ENCODE measurements around the gene PDE6D. TPM values are rescaled to one million over a fixed set of nuclear protein-coding genes. Genes with fewer than 3 reads are reported as not detected.

Gene PDE6D
- total and polyA plus RNA-seq, 2 experiments from 2014 or later = 22.7 to 23.3 TPM

- H3K9me3 ChIP-seq (ENCODE audit: low read depth) = no peaks in the 10 kb centered on the region
- peaks cover 54% of the 10 kb centered on the region for H4K20me1 ChIP-seq (ENCODE audit: insufficient read depth, poor library complexity, severe bottlenecking)
- H3K4me1 ChIP-seq (ENCODE audit: insufficient read depth) = peaks cover 13% of the 10 kb centered on the region
- H2AFZ ChIP-seq = no peak overlapping the region
- peak overlapping the region; percentile 80 for H3K4me3 ChIP-seq
- DNase-seq (ENCODE audit: low spot score) = peak; percentile 55
- no peaks in the 10 kb centered on the region for H3K27me3 ChIP-seq
- peak overlapping the region; percentile 68 for H3K27ac ChIP-seq
- H3K79me2 ChIP-seq = peaks cover 49% of the 10 kb centered on the region
- H3K9me2 ChIP-seq (replicated peaks; ENCODE audit: insufficient read depth) = no peaks in the 10 kb centered on the region
- H3K4me2 ChIP-seq = peak overlapping the region; percentile 94
- no peaks in the 10 kb centered on the region for H3K36me3 ChIP-seq (replicated peaks; ENCODE audit: insufficient read depth, low read depth)
- no peak for TF ChIP-seq EZH2phosphoT487 (IDR thresholded peaks at IDR 0.05; ENCODE audit: low read depth, severe bottlenecking, unreplicated experiment)
- TF ChIP-seq, protein P1, sequence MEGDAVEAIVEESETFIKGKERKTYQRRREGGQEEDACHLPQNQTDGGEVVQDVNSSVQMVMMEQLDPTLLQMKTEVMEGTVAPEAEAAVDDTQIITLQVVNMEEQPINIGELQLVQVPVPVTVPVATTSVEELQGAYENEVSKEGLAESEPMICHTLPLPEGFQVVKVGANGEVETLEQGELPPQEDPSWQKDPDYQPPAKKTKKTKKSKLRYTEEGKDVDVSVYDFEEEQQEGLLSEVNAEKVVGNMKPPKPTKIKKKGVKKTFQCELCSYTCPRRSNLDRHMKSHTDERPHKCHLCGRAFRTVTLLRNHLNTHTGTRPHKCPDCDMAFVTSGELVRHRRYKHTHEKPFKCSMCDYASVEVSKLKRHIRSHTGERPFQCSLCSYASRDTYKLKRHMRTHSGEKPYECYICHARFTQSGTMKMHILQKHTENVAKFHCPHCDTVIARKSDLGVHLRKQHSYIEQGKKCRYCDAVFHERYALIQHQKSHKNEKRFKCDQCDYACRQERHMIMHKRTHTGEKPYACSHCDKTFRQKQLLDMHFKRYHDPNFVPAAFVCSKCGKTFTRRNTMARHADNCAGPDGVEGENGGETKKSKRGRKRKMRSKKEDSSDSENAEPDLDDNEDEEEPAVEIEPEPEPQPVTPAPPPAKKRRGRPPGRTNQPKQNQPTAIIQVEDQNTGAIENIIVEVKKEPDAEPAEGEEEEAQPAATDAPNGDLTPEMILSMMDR (IDR thresholded peaks at IDR 0.05; ENCODE audit: poor library complexity) = peak; percentile 24
- TF ChIP-seq EZH2 (IDR thresholded peaks at IDR 0.05; ENCODE audit: borderline replicate concordance) = no peak
- 4% methylated on average over 40 of the region's 43 CpGs for WGBS (ENCODE audit: low lambda C conversion rate, missing lambda C conversion rate)
These were observed 70.0 kb downstream of the PDE6D start for GRCh38 chr2:231710799-231711676.

- Histone ChIP-seq H3K4me2 (peak overlapping the region; percentile 94), H4K20me1 (ENCODE audit: insufficient read depth, poor library complexity, severe bottlenecking) (peaks cover 54% of the 10 kb centered on the region), H3K36me3 (replicated peaks; ENCODE audit: insufficient read depth, low read depth) (no peaks in the 10 kb centered on the region), H3K4me1 (ENCODE audit: insufficient read depth) (peaks cover 13% of the 10 kb centered on the region), H3K9me2 (replicated peaks; ENCODE audit: insufficient read depth) (no peaks in the 10 kb centered on the region), H3K9me3 (ENCODE audit: low read depth) (no peaks in the 10 kb centered on the region), H3K4me3 (peak overlapping the region; percentile 81), H3K27me3 (no peaks in the 10 kb centered on the region), H2AFZ (no peak overlapping the region), H3K79me2 (peaks cover 58% of the 10 kb centered on the region), H3K27ac (peak overlapping the region; percentile 97)
- peak; percentile 93 for DNase-seq (ENCODE audit: low spot score)
- TF ChIP-seq EZH2 (IDR thresholded peaks at IDR 0.05; ENCODE audit: borderline replicate concordance) = no peak
- TF ChIP-seq, protein P1 (IDR thresholded peaks at IDR 0.05; ENCODE audit: poor library complexity) = peak; percentile 64
- 2% methylated on average over 50 of the region's 105 CpGs for WGBS (ENCODE audit: low lambda C conversion rate, missing lambda C conversion rate)
These were observed 70.9 kb downstream of the PDE6D start for GRCh38 chr2:231709981-231710798.

DNA sequence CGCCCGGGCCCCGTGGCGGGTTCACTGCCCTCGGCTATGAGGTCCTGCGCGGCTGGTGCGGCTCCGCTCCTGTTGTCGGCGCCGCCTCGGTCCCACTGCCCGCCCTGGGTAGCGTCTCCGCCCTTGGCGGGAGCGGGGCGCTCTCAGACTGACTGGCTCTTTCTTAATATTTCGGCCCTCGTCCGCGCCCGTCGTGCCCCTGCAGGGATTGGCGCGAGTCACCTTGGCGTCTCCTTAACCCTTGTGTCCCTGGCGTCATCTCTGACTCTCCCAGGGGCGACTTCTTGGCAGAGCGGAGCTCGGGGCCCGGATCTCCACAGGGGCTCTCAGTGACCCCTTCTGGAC lies 71.5 kb downstream of the PDE6D start:
- H3K27ac ChIP-seq = peak overlapping the region; percentile 97
- H3K4me3 ChIP-seq = peak overlapping the region; percentile 81
- peaks cover 13% of the 10 kb centered on the region for H3K4me1 ChIP-seq (ENCODE audit: insufficient read depth)
- no peaks in the 10 kb centered on the region for H3K27me3 ChIP-seq
- no peaks in the 10 kb centered on the region for H3K9me2 ChIP-seq (replicated peaks; ENCODE audit: insufficient read depth)
- TF ChIP-seq, protein P1 (IDR thresholded peaks at IDR 0.05; ENCODE audit: poor library complexity) = no peak
- no peak for TF ChIP-seq EZH2 (IDR thresholded peaks at IDR 0.05; ENCODE audit: borderline replicate concordance)
- no peak for TF ChIP-seq EZH2phosphoT487 (IDR thresholded peaks at IDR 0.05; ENCODE audit: low read depth, severe bottlenecking, unreplicated experiment)
- DNase-seq (ENCODE audit: low spot score) = peak; percentile 61
- WGBS (ENCODE audit: low lambda C conversion rate, missing lambda C conversion rate) = 1% methylated on average over 32 of the region's 33 CpGs
- H3K36me3 ChIP-seq (replicated peaks; ENCODE audit: insufficient read depth, low read depth) = no peaks in the 10 kb centered on the region
- no peak overlapping the region for H2AFZ ChIP-seq
- H4K20me1 ChIP-seq (ENCODE audit: insufficient read depth, poor library complexity, severe bottlenecking) = peaks cover 54% of the 10 kb centered on the region
- H3K9me3 ChIP-seq (ENCODE audit: low read depth) = no peaks in the 10 kb centered on the region
- H3K79me2 ChIP-seq = peaks cover 58% of the 10 kb centered on the region
- H3K4me2 ChIP-seq = peak overlapping the region; percentile 94

Data from hepatocyte (in vitro differentiated cells).